Endothelial cell of umbilical vein (primary cell): ENCODE data around the gene C1QL3. TPM values are rescaled to one million over a fixed set of nuclear protein-coding genes. Genes with fewer than 3 reads are reported as not detected.

Source experiments
- BruUV-seq: library from RNA; stranded (reverse); fragments of 400-500 nt; replicated peaks from 2 replicates; lab custom pipeline; 2021; lab: Mats Ljungman, UMichigan
- CTCF ChIA-PET: fragments of 300-600, 350-600 bp; sonication (Branson Sonifier 250); formaldehyde crosslinking; loops from one replicate; lab custom pipeline; 2021; ENCODE audit warnings: antibody characterized with exemption, inconsistent platforms; lab: Charles Lee
- POLR2A ChIA-PET: fragments of 300-600, 350-600 bp; sonication (Branson Sonifier 250); formaldehyde crosslinking; loops from one replicate; lab custom pipeline; 2021; ENCODE audit warnings: antibody characterized with exemption, inconsistent platforms; lab: Charles Lee
- DNase-seq: peaks from one replicate; pipeline ENCODE4 v3.0.0-alpha.2; 2011; ENCODE audit warnings: low read depth, low spot score
- FAIRE-seq: peaks from 2 replicates; lab custom pipeline; 2011; peaks lifted over from hg19 to GRCh38; lab: Jason Lieb, UNC
- H2AFZ ChIP-seq: 2 replicates; pipeline ENCODE4 v1.6.0; 2012; ENCODE audit warnings: low read depth, low read length, control low read depth, inconsistent platforms
- H3K27ac ChIP-seq: 2 replicates; pipeline ENCODE4 v1.5.1; 2011; ENCODE audit warnings: low read depth, mild to moderate bottlenecking, control low read depth, low read length, moderate library complexity; ENCODE audit not compliant: insufficient read depth
- H3K27me3 ChIP-seq, 2 experiments: 2 replicates each; pipeline versions ENCODE4 v1.6.0 to v1.6.1; 2011; ENCODE audit warnings: low read length in 2 of 2, mixed read lengths in 1 of 2; ENCODE audit not compliant: control insufficient read depth in 2 of 2, insufficient read depth in 2 of 2
- H3K36me3 ChIP-seq, 2 experiments: 2 replicates in 1 of 2; 3 replicates in 1 of 2; pipeline ENCODE4 v1.5.1; 2011; ENCODE audit warnings: low read length in 2 of 2, mild to moderate bottlenecking in 1 of 2, moderate library complexity in 1 of 2; ENCODE audit not compliant: control insufficient read depth in 2 of 2, insufficient read depth in 2 of 2; ENCODE audit errors: extremely low read depth in 1 of 2
- H3K4me1 ChIP-seq: 3 replicates; pipeline ENCODE4 v1.5.1; 2011; ENCODE audit warnings: mild to moderate bottlenecking, low read length; ENCODE audit not compliant: control insufficient read depth, insufficient read depth; ENCODE audit errors: extremely low read depth
- H3K4me2 ChIP-seq: 2 replicates; pipeline ENCODE4 v1.6.1; 2011; ENCODE audit warnings: low read length, control low read depth, mixed read lengths; ENCODE audit not compliant: insufficient read depth
- H3K4me3 ChIP-seq, 3 experiments: fragments of 200-600 bp in 1 of 3; sonication (generic), shearing (Covaris generic) in 1 of 3; replicated peaks in 1 of 3; 2 replicates each; pipeline ENCODE4 v1.5.1; 2011 to 2016; ENCODE audit warnings: control low read depth in 3 of 3, low read length in 3 of 3, mild to moderate bottlenecking in 2 of 3, inconsistent platforms in 1 of 3, low read depth in 1 of 3, moderate library complexity in 1 of 3; ENCODE audit not compliant: insufficient read depth in 1 of 3
- H3K79me2 ChIP-seq: 2 replicates; pipeline ENCODE4 v1.6.0; 2012; ENCODE audit warnings: low read length, inconsistent platforms; ENCODE audit not compliant: control insufficient read depth, insufficient read depth
- H3K9ac ChIP-seq: replicated peaks from 2 replicates; pipeline ENCODE3; 2011; ENCODE audit warnings: low read length, control low read depth; ENCODE audit not compliant: insufficient read depth; ENCODE audit errors: extremely low read depth
- H3K9me1 ChIP-seq: replicated peaks from 3 replicates; pipeline ENCODE4 v1.6.0; 2011; ENCODE audit warnings: mild to moderate bottlenecking, low read length; ENCODE audit not compliant: control insufficient read depth, insufficient read depth; ENCODE audit errors: extremely low read depth
- H3K9me3 ChIP-seq: replicated peaks from 2 replicates; pipeline ENCODE4 v1.5.1; 2012; ENCODE audit warnings: low read length, inconsistent platforms; ENCODE audit not compliant: control insufficient read depth, insufficient read depth
- H4K20me1 ChIP-seq: replicated peaks from 2 replicates; pipeline ENCODE3; 2011; ENCODE audit warnings: mild to moderate bottlenecking, low read length; ENCODE audit not compliant: control insufficient read depth, insufficient read depth; ENCODE audit errors: extremely low read depth
- EZH2 ChIP-seq: IDR thresholded peaks from 2 replicates; pipeline ENCODE4 v1.6.1; 2012; ENCODE audit warnings: borderline replicate concordance, low read depth, mild to moderate bottlenecking, moderate library complexity, low read length, inconsistent platforms; ENCODE audit not compliant: severe bottlenecking
- FOS ChIP-seq: IDR thresholded peaks from 2 replicates; pipeline ENCODE4 v1.6.1; 2011; ENCODE audit warnings: mild to moderate bottlenecking, low read length, moderate library complexity, borderline replicate concordance; ENCODE audit not compliant: insufficient read depth
- GATA2 ChIP-seq: IDR thresholded peaks from 2 replicates; pipeline ENCODE4 v1.7.0; 2011; ENCODE audit warnings: low read depth, mild to moderate bottlenecking, moderate library complexity, mixed read lengths, low read length; ENCODE audit not compliant: insufficient read length, insufficient read depth
- JUN ChIP-seq: IDR thresholded peaks from 2 replicates; pipeline ENCODE4 v1.6.1; 2011; ENCODE audit warnings: borderline replicate concordance, low read depth; ENCODE audit not compliant: insufficient read length, insufficient read depth
- MYC ChIP-seq: IDR thresholded peaks from one replicate; pipeline ENCODE4 v1.6.1; 2011; ENCODE audit warnings: mild to moderate bottlenecking, low read depth, low read length
- POLR2A ChIP-seq: IDR thresholded peaks from 2 replicates; pipeline ENCODE4 v1.6.1; 2012; ENCODE audit warnings: low read depth, mild to moderate bottlenecking, control low read depth, low read length
- POLR2AphosphoS5 ChIP-seq: IDR thresholded peaks from 2 replicates; pipeline ENCODE4 v1.6.1; 2012; ENCODE audit warnings: low read depth, mild to moderate bottlenecking, control low read depth, low read length, moderate library complexity; ENCODE audit not compliant: insufficient read depth
- dilution Hi-C: fragments of 300-500 bp; cut with MboI; formaldehyde crosslinking; loops from one replicate; pipeline ENCODE4 v1.15.0; 2019; ENCODE audit warnings: low sequenced_read_pairs; ENCODE audit not compliant: extremely low pct_ligation_motif_present
- intact Hi-C: fragments of 100-400 bp; cut with micrococcal nuclease; formaldehyde crosslinking; loops from one replicate; pipeline ENCODE4 v1.10.0; 2022
- polyA plus RNA-seq, 4 experiments: library from polyadenylated mRNA; depleted of rRNA in 3 of 4; stranded (reverse) in 3 of 4; unstranded in 1 of 4; fragments of >200 nt; gene quantifications; 2 replicates each; pipeline versions ENCODE4 v1.2.1 to v1.2.3, GENCODE V29; 2011 to 2012; ENCODE audit warnings: missing spikeins in 1 of 4
- total RNA-seq: library from RNA; stranded (reverse); gene quantifications from 2 replicates; pipeline ENCODE4 v1.2.3, GENCODE V29; 2021
- TF ChIP-seq, protein P1 (sequence below), 2 donors: IDR thresholded peaks; 1 replicate in 1 of 2; 2 replicates in 1 of 2; pipeline ENCODE4 v1.5.1; 2011; ENCODE audit warnings: low read length in 2 of 2, mild to moderate bottlenecking in 2 of 2, moderate library complexity in 2 of 2, control low read depth in 1 of 2, inconsistent platforms in 1 of 2, low read depth in 1 of 2; ENCODE audit not compliant: insufficient read depth in 1 of 2; ENCODE audit errors: extremely low read depth in 1 of 2
- TF ChIP-seq, protein P2 (sequence below): IDR thresholded peaks from 2 replicates; pipeline ENCODE4 v1.6.1; 2011; ENCODE audit not compliant: insufficient read depth, insufficient read length

Gene C1QL3
- total and polyA plus RNA-seq, 2 donors (not counting 3 experiments of a cell fraction or from before 2014, with no cell fraction given), result not detected

DNA sequence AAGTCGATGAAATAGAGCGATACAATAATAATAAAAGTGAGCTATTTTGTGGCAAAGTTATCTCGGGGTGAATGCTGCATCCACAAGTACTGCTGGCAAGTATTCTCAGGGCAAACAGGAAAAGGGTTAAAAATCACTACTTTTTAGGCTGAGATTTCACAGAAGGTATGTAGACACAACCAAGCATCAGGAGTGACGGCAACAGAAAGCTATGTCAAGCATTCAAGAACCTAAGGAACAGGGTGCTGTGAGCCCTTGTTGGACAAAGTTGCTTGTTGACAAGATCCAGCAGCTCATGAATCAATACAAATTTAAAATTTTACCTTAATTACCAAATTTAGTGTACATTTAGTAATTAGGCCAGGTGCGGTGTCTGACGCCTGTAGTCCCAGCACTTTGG is 41.2 kb upstream of the C1QL3 start:
- Histone ChIP-seq H3K9me1 (no peaks in the 10 kb centered on the region), H2AFZ (no peak overlapping the region), H3K9me3 (no peaks in the 10 kb centered on the region), H3K4me3 (no peak overlapping the region), H3K27me3 (no peaks in the 10 kb centered on the region), H3K9ac (no peak overlapping the region), H3K4me2 (no peak overlapping the region), H3K36me3 (no peaks in the 10 kb centered on the region), H4K20me1 (no peaks in the 10 kb centered on the region), H3K79me2 (no peaks in the 10 kb centered on the region), H3K27ac (no peak overlapping the region), H3K4me1 (no peaks in the 10 kb centered on the region)
- ChIA-PET CTCF (no interaction called here), POLR2A (no interaction called here)
- intact Hi-C loops, result no loop called here
- DNase-seq (no peak), FAIRE-seq (no peak)
- dilution Hi-C loops, result no loop called here
- no peak for TF ChIP-seq EZH2
- TF ChIP-seq, protein P1, sequence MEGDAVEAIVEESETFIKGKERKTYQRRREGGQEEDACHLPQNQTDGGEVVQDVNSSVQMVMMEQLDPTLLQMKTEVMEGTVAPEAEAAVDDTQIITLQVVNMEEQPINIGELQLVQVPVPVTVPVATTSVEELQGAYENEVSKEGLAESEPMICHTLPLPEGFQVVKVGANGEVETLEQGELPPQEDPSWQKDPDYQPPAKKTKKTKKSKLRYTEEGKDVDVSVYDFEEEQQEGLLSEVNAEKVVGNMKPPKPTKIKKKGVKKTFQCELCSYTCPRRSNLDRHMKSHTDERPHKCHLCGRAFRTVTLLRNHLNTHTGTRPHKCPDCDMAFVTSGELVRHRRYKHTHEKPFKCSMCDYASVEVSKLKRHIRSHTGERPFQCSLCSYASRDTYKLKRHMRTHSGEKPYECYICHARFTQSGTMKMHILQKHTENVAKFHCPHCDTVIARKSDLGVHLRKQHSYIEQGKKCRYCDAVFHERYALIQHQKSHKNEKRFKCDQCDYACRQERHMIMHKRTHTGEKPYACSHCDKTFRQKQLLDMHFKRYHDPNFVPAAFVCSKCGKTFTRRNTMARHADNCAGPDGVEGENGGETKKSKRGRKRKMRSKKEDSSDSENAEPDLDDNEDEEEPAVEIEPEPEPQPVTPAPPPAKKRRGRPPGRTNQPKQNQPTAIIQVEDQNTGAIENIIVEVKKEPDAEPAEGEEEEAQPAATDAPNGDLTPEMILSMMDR (IDR thresholded peaks at IDR 0.05; ENCODE audit: extremely low read depth in 1 of 2, insufficient read depth in 1 of 2, low read depth in 1 of 2, low read length in 2 of 2), result no peak
- no peak for TF ChIP-seq POLR2AphosphoS5
- TF ChIP-seq MYC, result no peak
- TF ChIP-seq, protein P2, sequence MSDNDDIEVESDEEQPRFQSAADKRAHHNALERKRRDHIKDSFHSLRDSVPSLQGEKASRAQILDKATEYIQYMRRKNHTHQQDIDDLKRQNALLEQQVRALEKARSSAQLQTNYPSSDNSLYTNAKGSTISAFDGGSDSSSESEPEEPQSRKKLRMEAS, result no peak
- TF ChIP-seq POLR2A, result no peak
- TF ChIP-seq FOS, result no peak
- TF ChIP-seq GATA2, result no peak
- TF ChIP-seq JUN, result no peak
- no TSS peak for BruUV-seq
